Ishikawa (cell line): ENCODE results near the gene ARMC8.

Source experiments
- EP300 ChIP-seq: IDR thresholded peaks from 2 replicates; pipeline ENCODE4 v1.6.1; 2012; ENCODE audit warnings: borderline replicate concordance
- ZBTB7A ChIP-seq: IDR thresholded peaks from 2 replicates; pipeline ENCODE4 v1.6.1; 2012; ENCODE audit warnings: low read depth

DNA sequence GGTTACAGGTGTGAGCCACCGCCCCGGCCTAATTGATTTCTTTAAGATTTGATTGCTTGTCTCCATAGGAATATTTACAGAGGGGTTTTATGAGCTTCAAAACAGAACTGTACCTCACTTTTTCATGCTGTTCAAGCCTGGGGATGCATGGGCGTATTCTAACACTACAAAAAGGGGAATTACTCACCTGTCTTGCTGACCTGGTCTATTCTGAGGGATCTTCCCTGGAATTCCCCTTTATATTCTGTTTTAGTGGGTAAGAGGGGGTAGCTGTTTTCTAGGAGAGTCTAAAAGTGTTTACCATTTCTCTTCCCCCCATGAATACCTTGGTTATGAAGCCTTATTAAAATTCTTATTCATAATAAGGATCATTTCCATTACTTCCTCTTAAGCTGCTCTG lies 94.5 kb downstream of the ARMC8 start:
- TF ChIP-seq EP300 (no peak), ZBTB7A (no peak)
